Neural cell (in vitro differentiated cells): ENCODE data around the gene PPP2R5A. TPM values are rescaled to one million over a fixed set of nuclear protein-coding genes. Genes with fewer than 3 reads are reported as not detected.

ENCODE experiments used
- H2AFZ ChIP-seq: fragments of 200-600, 300-800 bp; sonication (generic), shearing (Covaris generic); 2 replicates; pipeline ENCODE4 v1.6.0; 2014; ENCODE audit warnings: low read depth, mild to moderate bottlenecking, antibody characterized with exemption, low read length, moderate library complexity
- H3F3A ChIP-seq: fragments of 200-600 bp; shearing (Covaris generic); 2 replicates; pipeline ENCODE4 v1.6.1; 2016; ENCODE audit warnings: mild to moderate bottlenecking, moderate library complexity, mixed read lengths, antibody characterized with exemption, low read length; ENCODE audit not compliant: insufficient read depth, poor library complexity, severe bottlenecking
- H3K27ac ChIP-seq: fragments of 200-600, 300-800 bp; sonication (generic), shearing (Covaris generic); 2 replicates; pipeline ENCODE4 v1.5.1; 2014; ENCODE audit warnings: mild to moderate bottlenecking, low read length, moderate library complexity
- H3K27me3 ChIP-seq: fragments of 300-800, 200-600 bp; sonication (generic), shearing (Covaris generic); 2 replicates; pipeline ENCODE4 v1.6.0; 2014; ENCODE audit warnings: mild to moderate bottlenecking, low read depth, low read length, moderate library complexity; ENCODE audit not compliant: insufficient read depth
- H3K36me3 ChIP-seq: fragments of 300-800, 200-600 bp; sonication (generic), shearing (Covaris generic); 2 replicates; pipeline ENCODE4 v1.5.1; 2014; ENCODE audit warnings: mild to moderate bottlenecking, antibody characterized with exemption, low read length, moderate library complexity; ENCODE audit not compliant: insufficient read depth
- H3K4me2 ChIP-seq: fragments of 300-800, 200-600 bp; sonication (generic), shearing (Covaris generic); 2 replicates; pipeline ENCODE4 v1.6.0; 2014; ENCODE audit warnings: mild to moderate bottlenecking, low read length
- H3K4me3 ChIP-seq: fragments of 300-800, 200-600 bp; sonication (generic), shearing (Covaris generic); 2 replicates; pipeline ENCODE4 v1.5.1; 2014; ENCODE audit warnings: mild to moderate bottlenecking, low read length, moderate library complexity
- H3K79me2 ChIP-seq: fragments of 200-600 bp; shearing (Covaris generic); replicated peaks from 2 replicates; pipeline ENCODE4 v1.6.0; 2014; ENCODE audit warnings: mild to moderate bottlenecking, low read length, moderate library complexity; ENCODE audit not compliant: insufficient read depth
- H3K9ac ChIP-seq: fragments of 300-800, 200-600 bp; sonication (generic), shearing (Covaris generic); 2 replicates; pipeline ENCODE4 v1.6.1; 2016; ENCODE audit warnings: mild to moderate bottlenecking, low read length, mixed read lengths
- H3K9me2 ChIP-seq: fragments of 200-600 bp; shearing (Covaris generic); 2 replicates; pipeline ENCODE4 v1.6.1; 2016; ENCODE audit warnings: mild to moderate bottlenecking, low read length, mixed read lengths; ENCODE audit not compliant: insufficient read depth
- H3K9me3 ChIP-seq: fragments of 200-600, 300-800 bp; sonication (generic), shearing (Covaris generic); 2 replicates; pipeline ENCODE4 v1.6.1; 2016; ENCODE audit warnings: mild to moderate bottlenecking, mixed run types, low read length, moderate library complexity, mixed read lengths
- H4K20me1 ChIP-seq: fragments of 200-600 bp; shearing (Covaris generic); 2 replicates; pipeline ENCODE4 v1.6.1; 2016; ENCODE audit warnings: mild to moderate bottlenecking, mixed run types; ENCODE audit not compliant: insufficient read depth
- EP300 ChIP-seq: fragments of 450-650 bp; conservative IDR thresholded peaks from 2 replicates; pipeline ENCODE4 v1.6.1; 2014; ENCODE audit warnings: antibody characterized with exemption, mild to moderate bottlenecking, moderate library complexity; ENCODE audit not compliant: poor library complexity, severe bottlenecking
- MXI1 ChIP-seq: fragments of 450-650 bp; conservative IDR thresholded peaks from 2 replicates; pipeline ENCODE4 v1.6.1; 2014; ENCODE audit warnings: antibody characterized with exemption, mild to moderate bottlenecking; ENCODE audit not compliant: poor library complexity, severe bottlenecking
- POLR2AphosphoS5 ChIP-seq: IDR thresholded peaks from 2 replicates; pipeline ENCODE4 v1.6.1; 2012
- RAD21 ChIP-seq: fragments of 450-650 bp; conservative IDR thresholded peaks from 2 replicates; pipeline ENCODE4 v1.6.1; 2014; ENCODE audit warnings: antibody characterized with exemption, mild to moderate bottlenecking, moderate library complexity
- SMC3 ChIP-seq: fragments of 450-650 bp; conservative IDR thresholded peaks from 2 replicates; pipeline ENCODE4 v1.6.1; 2014; ENCODE audit warnings: antibody characterized with exemption, mild to moderate bottlenecking, moderate library complexity; ENCODE audit not compliant: poor library complexity
- TAF1 ChIP-seq: IDR thresholded peaks from 2 replicates; pipeline ENCODE4 v1.6.1; 2012; ENCODE audit warnings: low read depth
- polyA plus RNA-seq: library from polyadenylated mRNA; depleted of rRNA; stranded (reverse); fragments of >200 nt; gene quantifications from 2 replicates; pipeline ENCODE4 v1.2.3, GENCODE V29; 2014
- TF ChIP-seq, protein P1 (sequence below): fragments of 450-650 bp; IDR thresholded peaks from 2 replicates; pipeline ENCODE4 v1.5.1; 2014; ENCODE audit warnings: antibody characterized with exemption, mild to moderate bottlenecking, moderate library complexity; ENCODE audit not compliant: poor library complexity, severe bottlenecking
- TF ChIP-seq, protein P2 (sequence below): IDR thresholded peaks from 2 replicates; pipeline ENCODE4 v1.6.1; 2012; ENCODE audit warnings: borderline replicate concordance

Gene PPP2R5A
- polyA plus RNA-seq, 1 donor from 2014 or later, result 5.9 TPM

DNA sequence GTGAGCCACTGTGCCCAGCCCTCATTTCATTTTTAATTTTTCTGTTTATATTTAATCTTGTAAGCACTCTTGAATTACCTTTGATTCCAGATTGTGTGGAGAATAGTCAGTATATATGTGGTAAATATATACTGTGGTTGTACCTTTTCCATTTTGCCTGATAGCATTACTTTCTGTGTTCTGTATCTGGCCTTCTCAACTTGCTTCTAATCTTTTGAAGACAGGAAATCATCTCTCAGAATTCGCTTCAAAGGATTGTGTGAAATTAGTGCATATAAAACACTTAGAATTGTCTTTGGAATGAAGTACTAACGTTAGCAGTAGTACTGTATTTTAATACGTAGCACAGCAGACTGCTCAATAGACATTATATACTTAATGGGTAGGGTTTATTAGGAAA is 37.9 kb downstream of the PPP2R5A start:
- no peak overlapping the region for H3K4me2 ChIP-seq
- H3K4me3 ChIP-seq, result no peak overlapping the region
- H3K27me3 ChIP-seq, result no peaks in the 10 kb centered on the region
- H3K27ac ChIP-seq, result no peak overlapping the region
- no peaks in the 10 kb centered on the region for H3K36me3 ChIP-seq
- H4K20me1 ChIP-seq, result no peaks in the 10 kb centered on the region
- no peak overlapping the region for H3K9ac ChIP-seq
- no peak overlapping the region for H2AFZ ChIP-seq
- H3K9me2 ChIP-seq, result no peaks in the 10 kb centered on the region
- H3K79me2 ChIP-seq, result no peaks in the 10 kb centered on the region
- H3K9me3 ChIP-seq, result no peaks in the 10 kb centered on the region
- H3F3A ChIP-seq, result no peaks in the 10 kb centered on the region
- TF ChIP-seq, protein P1, sequence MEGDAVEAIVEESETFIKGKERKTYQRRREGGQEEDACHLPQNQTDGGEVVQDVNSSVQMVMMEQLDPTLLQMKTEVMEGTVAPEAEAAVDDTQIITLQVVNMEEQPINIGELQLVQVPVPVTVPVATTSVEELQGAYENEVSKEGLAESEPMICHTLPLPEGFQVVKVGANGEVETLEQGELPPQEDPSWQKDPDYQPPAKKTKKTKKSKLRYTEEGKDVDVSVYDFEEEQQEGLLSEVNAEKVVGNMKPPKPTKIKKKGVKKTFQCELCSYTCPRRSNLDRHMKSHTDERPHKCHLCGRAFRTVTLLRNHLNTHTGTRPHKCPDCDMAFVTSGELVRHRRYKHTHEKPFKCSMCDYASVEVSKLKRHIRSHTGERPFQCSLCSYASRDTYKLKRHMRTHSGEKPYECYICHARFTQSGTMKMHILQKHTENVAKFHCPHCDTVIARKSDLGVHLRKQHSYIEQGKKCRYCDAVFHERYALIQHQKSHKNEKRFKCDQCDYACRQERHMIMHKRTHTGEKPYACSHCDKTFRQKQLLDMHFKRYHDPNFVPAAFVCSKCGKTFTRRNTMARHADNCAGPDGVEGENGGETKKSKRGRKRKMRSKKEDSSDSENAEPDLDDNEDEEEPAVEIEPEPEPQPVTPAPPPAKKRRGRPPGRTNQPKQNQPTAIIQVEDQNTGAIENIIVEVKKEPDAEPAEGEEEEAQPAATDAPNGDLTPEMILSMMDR, result no peak
- TF ChIP-seq EP300, result no peak
- no peak for TF ChIP-seq MXI1
- no peak for TF ChIP-seq RAD21
- no peak for TF ChIP-seq TAF1
- TF ChIP-seq, protein P2, sequence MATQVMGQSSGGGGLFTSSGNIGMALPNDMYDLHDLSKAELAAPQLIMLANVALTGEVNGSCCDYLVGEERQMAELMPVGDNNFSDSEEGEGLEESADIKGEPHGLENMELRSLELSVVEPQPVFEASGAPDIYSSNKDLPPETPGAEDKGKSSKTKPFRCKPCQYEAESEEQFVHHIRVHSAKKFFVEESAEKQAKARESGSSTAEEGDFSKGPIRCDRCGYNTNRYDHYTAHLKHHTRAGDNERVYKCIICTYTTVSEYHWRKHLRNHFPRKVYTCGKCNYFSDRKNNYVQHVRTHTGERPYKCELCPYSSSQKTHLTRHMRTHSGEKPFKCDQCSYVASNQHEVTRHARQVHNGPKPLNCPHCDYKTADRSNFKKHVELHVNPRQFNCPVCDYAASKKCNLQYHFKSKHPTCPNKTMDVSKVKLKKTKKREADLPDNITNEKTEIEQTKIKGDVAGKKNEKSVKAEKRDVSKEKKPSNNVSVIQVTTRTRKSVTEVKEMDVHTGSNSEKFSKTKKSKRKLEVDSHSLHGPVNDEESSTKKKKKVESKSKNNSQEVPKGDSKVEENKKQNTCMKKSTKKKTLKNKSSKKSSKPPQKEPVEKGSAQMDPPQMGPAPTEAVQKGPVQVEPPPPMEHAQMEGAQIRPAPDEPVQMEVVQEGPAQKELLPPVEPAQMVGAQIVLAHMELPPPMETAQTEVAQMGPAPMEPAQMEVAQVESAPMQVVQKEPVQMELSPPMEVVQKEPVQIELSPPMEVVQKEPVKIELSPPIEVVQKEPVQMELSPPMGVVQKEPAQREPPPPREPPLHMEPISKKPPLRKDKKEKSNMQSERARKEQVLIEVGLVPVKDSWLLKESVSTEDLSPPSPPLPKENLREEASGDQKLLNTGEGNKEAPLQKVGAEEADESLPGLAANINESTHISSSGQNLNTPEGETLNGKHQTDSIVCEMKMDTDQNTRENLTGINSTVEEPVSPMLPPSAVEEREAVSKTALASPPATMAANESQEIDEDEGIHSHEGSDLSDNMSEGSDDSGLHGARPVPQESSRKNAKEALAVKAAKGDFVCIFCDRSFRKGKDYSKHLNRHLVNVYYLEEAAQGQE, result no peak
- TF ChIP-seq SMC3, result no peak

DNA sequence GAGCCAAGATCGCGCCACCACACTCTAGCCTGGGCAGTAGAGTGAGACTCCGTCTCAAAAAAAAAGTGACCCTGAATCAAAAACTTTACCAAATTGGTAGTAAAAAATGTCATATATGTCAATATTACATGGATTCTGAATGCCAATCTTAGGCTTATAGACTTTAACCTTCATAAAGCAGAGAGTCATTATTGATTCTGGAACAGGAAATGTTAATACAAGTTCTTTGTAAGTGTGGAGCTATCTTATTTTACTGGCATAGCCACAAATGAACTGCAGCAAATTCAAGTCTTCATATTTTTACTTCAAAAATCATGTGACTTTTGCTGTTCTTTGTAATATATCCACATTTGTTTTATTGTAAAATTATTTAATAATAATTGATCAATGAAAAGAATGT is 41.3 kb downstream of the PPP2R5A start:
- Histone ChIP-seq H3K4me2 (no peak overlapping the region), H3K9ac (no peak overlapping the region), H4K20me1 (no peaks in the 10 kb centered on the region), H3K27ac (no peak overlapping the region), H3K9me3 (no peaks in the 10 kb centered on the region), H2AFZ (no peak overlapping the region), H3K79me2 (no peaks in the 10 kb centered on the region), H3K9me2 (no peaks in the 10 kb centered on the region), H3K36me3 (no peaks in the 10 kb centered on the region), H3K4me3 (no peak overlapping the region), H3K27me3 (no peaks in the 10 kb centered on the region), H3F3A (no peaks in the 10 kb centered on the region)
- TF ChIP-seq, protein P2, result no peak
- TF ChIP-seq EP300 (no peak), SMC3 (no peak), POLR2AphosphoS5 (no peak), TAF1 (no peak), RAD21 (no peak)
- TF ChIP-seq, protein P1, result no peak
